Prostate gland (tissue), 2 donors: Measurements from ENCODE around the gene PALLD. TPM values are rescaled to one million over a fixed set of nuclear protein-coding genes. Genes with fewer than 3 reads are reported as not detected.

ENCODE experiments used
- DNase-seq: peaks from one replicate; pipeline ENCODE4 v3.0.0-alpha.2; 2019; ENCODE audit warnings: low spot score
- H3K27ac ChIP-seq, 2 donors: fragments of 200-600 bp; sonication (generic); 2 replicates each; pipeline ENCODE4 v1.5.1; 2017 to 2019
- H3K27me3 ChIP-seq: fragments of 200-600 bp; sonication (generic); replicated peaks from 2 replicates; pipeline ENCODE4 v1.5.1; 2019; ENCODE audit not compliant: insufficient read depth
- H3K36me3 ChIP-seq, 2 donors: fragments of 200-600 bp; sonication (generic); 1 replicate in 1 of 2; 2 replicates in 1 of 2; pipeline versions ENCODE4 v1.5.1 to v1.8.1; 2017 to 2019
- H3K4me1 ChIP-seq: fragments of 200-600 bp; sonication (generic); replicated peaks from 2 replicates; pipeline ENCODE4 v1.5.1; 2019
- H3K4me3 ChIP-seq, 2 donors: fragments of 200-600 bp; sonication (generic); 2 replicates each; pipeline ENCODE4 v1.5.1; 2017 to 2019
- H3K9me3 ChIP-seq: fragments of 200-600 bp; sonication (generic); 2 replicates; pipeline ENCODE4 v1.5.1; 2017
- POLR2A ChIP-seq: fragments of 450-650 bp; IDR thresholded peaks from one replicate; pipeline ENCODE4 v1.6.1; 2016; ENCODE audit warnings: antibody characterized with exemption, mild to moderate bottlenecking
- POLR2AphosphoS5 ChIP-seq: sonication (generic); formaldehyde crosslinking; IDR thresholded peaks from one replicate; pipeline ENCODE4 v1.6.1; 2017; ENCODE audit warnings: antibody characterized with exemption
- WGBS: methylation state at CpG from one replicate; pipeline ENCODE4 v1.1.5; 2018; 5-methylcytosine and 5-hydroxymethylcytosine counted together
- intact Hi-C: fragments of 100-400 bp; cut with DNase I; formaldehyde crosslinking; loops from one replicate; pipeline ENCODE4 v1.14.2; 2022
- total RNA-seq, 2 donors: library from RNA; depleted of rRNA; stranded (reverse); fragments of >200 nt; gene quantifications; one replicate each; pipeline ENCODE4 v1.1.0, GENCODE V29; 2016
- TF ChIP-seq, protein P1 (sequence below), 4 experiments: fragments of 200-600 bp in 2 of 4; fragments of 450-650 bp in 2 of 4; sonication (generic) in 2 of 4; IDR thresholded peaks; 1 replicate in 3 of 4; 2 replicates in 1 of 4; pipeline ENCODE4 v1.5.1; 2016 to 2019; ENCODE audit warnings: antibody characterized with exemption in 4 of 4, mild to moderate bottlenecking in 2 of 4, moderate library complexity in 2 of 4

PALLD gene
- total RNA-seq, 2 donors from 2014 or later, result 252 TPM

DNA sequence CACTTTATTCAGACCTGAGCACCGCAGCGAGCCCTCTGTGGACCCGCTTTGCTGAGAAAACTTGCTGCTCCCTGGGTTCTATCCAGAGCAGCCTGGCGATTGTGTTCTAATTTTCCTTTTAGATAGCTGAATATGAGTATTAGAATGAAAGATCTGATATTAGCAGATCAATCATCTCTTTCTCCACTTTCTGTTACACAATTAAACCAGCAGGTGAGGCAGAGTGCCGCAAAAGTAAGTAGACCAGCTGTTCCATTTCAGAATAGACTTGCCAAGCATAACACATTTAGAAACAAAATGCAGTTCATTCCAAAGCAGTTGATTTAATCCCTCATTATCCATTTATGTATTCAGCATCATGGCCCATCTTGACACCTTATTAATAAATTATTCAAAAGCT is 58.6 kb downstream of the PALLD start:
- no peak for TF ChIP-seq POLR2A
- TF ChIP-seq POLR2AphosphoS5, result no peak
- TF ChIP-seq, protein P1, sequence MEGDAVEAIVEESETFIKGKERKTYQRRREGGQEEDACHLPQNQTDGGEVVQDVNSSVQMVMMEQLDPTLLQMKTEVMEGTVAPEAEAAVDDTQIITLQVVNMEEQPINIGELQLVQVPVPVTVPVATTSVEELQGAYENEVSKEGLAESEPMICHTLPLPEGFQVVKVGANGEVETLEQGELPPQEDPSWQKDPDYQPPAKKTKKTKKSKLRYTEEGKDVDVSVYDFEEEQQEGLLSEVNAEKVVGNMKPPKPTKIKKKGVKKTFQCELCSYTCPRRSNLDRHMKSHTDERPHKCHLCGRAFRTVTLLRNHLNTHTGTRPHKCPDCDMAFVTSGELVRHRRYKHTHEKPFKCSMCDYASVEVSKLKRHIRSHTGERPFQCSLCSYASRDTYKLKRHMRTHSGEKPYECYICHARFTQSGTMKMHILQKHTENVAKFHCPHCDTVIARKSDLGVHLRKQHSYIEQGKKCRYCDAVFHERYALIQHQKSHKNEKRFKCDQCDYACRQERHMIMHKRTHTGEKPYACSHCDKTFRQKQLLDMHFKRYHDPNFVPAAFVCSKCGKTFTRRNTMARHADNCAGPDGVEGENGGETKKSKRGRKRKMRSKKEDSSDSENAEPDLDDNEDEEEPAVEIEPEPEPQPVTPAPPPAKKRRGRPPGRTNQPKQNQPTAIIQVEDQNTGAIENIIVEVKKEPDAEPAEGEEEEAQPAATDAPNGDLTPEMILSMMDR (IDR thresholded peaks at IDR 0.05), result no peak
- no peaks in the 10 kb centered on the region for H3K36me3 ChIP-seq
- H3K27me3 ChIP-seq, result no peaks in the 10 kb centered on the region
- H3K4me3 ChIP-seq, result no peak overlapping the region
- no peaks in the 10 kb centered on the region for H3K4me1 ChIP-seq
- no peaks in the 10 kb centered on the region for H3K9me3 ChIP-seq
- no peak for DNase-seq
- no peak overlapping the region for H3K27ac ChIP-seq
- intact Hi-C loops, result no loop called here
- whole genome bisulfite sequencing, result 92% methylated on average over 5 of the region's 5 CpGs

DNA sequence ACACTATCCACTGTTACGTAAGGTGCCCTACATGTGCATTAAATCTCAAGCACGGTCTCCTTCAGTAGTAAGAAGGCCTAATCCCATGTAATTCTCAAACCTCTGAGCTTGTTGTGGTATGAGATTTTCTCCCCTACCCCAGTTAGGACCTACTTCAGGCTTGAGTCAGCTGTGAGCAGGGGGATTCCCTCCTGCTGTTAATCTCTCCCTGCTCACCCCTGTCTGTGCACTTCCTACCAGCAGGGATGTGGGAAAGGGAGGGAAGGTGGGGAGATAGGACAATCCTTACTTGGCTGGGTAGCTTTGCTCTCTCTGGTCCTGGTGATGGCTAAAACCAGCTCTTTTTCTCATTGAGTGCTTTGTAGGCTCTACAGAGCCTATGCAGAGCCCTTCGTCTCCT is 60.8 kb downstream of the PALLD start:
- no peak overlapping the region for H3K4me3 ChIP-seq
- DNase-seq, result no peak
- no peaks in the 10 kb centered on the region for H3K27me3 ChIP-seq
- TF ChIP-seq POLR2A, result no peak
- TF ChIP-seq, protein P1 (IDR thresholded peaks at IDR 0.05), result no peak
- WGBS, result 99% methylated on average over 3 of the region's 3 CpGs
- no peak overlapping the region for H3K27ac ChIP-seq
- no peaks in the 10 kb centered on the region for H3K4me1 ChIP-seq
- no peaks in the 10 kb centered on the region for H3K9me3 ChIP-seq
- H3K36me3 ChIP-seq, result no peaks in the 10 kb centered on the region
- intact Hi-C loops, result no loop called here

DNA sequence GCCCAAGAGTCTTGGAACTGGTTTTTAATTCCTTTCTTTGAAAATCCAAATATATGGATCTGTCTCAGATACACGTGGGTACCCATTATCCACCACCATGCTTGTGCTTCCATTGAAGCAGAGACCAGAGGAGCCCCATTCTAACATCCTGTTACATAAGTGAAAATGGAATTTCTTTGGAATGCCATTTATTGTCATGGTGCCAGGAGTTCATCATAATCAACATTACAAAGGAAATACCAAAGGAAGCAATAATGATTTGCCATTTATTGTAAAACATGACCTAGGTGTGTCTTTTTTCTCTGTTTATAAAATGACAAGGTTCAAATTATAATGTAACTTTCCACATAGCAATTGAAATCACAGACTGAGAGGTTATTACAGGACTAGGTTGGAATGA is 61.7 kb downstream of the PALLD start:
- Histone ChIP-seq H3K27me3 (no peaks in the 10 kb centered on the region), H3K9me3 (no peaks in the 10 kb centered on the region), H3K36me3 (no peaks in the 10 kb centered on the region), H3K4me3 (no peak overlapping the region), H3K27ac (no peak overlapping the region), H3K4me1 (no peaks in the 10 kb centered on the region)
- intact Hi-C loops, result no loop called here
- TF ChIP-seq POLR2AphosphoS5, result no peak
- TF ChIP-seq, protein P1 (IDR thresholded peaks at IDR 0.05), result no peak
- TF ChIP-seq POLR2A, result no peak
- no peak for DNase-seq
- WGBS, result 94% methylated on average over 1 of the region's 1 CpG

DNA sequence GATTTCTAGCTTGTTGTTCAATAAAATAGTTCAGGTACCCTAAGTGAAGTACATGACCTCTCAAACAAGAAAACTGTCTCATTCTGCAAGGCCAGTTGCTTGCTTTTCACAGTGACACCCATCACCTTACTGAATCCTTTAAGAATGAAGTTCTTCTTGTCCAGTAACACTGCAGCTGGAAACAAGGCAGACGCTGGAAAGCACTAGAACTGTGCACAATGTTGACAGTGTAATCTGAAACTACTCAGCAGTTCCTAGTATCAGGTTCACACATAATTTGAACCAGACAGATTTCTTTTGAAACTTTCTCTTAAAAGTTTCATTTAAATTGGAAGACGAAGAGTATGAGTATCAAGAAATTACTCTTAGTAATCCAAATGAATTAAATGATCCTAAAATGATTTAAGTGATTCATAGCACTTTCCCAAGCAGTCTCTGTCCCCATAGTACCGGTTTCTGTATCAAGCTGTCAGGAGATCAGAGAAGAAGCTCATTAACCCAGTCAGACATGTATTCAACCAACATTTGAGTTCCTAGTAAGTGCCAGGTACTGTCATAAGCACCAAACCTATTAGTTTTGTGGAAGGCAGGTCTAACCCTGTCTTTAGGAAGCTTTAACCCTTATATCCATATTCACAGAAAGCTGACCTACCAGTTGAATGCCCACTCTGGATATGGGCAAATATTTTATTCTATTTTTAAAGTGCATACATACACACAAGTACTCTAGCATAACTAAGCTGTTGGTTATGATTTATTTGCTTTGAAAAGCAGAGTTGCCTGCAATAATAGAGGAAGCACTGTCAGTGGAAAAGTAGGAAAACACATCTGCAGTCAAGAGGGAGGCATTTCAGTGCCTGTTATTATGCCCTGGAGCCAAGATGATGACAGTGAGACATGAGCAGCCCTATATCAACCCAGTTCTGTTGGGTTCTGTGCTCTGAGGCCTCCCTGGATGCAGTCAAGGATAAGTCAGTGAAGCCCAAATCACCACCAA is 63.6 kb downstream of the PALLD start:
- TF ChIP-seq POLR2AphosphoS5, result peak; percentile 86
- TF ChIP-seq, protein P1 (IDR thresholded peaks at IDR 0.05), result no peak
- Histone ChIP-seq H3K27me3 (no peaks in the 10 kb centered on the region), H3K36me3 (no peaks in the 10 kb centered on the region), H3K4me3 (no peak overlapping the region), H3K27ac (peak overlapping the region; percentile 50 to 77), H3K9me3 (no peaks in the 10 kb centered on the region), H3K4me1 (no peaks in the 10 kb centered on the region)
- 8% methylated on average over 3 of the region's 3 CpGs for WGBS
- peak; percentile 60 for DNase-seq
- intact Hi-C loops, result no loop called here

DNA sequence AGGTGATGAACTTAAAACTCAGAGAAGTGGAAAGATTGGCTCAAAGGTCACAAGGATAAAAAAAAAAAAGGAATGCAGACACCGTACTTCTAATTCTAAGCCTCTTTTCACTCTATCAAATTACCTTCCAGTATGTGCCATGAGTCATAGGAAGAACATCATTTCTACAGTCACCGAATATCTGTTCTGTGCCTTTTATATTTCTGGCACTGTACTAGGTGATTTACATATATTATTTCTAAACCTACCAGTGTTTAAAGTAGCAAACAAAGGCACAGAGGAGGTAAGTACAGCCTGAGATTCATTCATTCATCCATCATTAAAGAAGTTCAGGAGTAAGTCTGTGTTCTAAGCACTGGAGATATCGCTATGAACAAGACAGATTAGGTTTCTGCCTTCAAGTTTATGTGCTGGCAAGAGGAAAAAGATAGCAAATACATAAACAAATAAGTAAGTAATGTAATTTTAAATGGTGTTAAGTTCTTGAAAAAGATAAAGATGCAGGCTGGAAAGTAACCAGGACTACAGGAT is 65.3 kb downstream of the PALLD start:
- Histone ChIP-seq H3K27me3 (no peaks in the 10 kb centered on the region), H3K27ac (no peak overlapping the region), H3K4me3 (no peak overlapping the region), H3K4me1 (no peaks in the 10 kb centered on the region), H3K36me3 (no peaks in the 10 kb centered on the region), H3K9me3 (no peaks in the 10 kb centered on the region)
- TF ChIP-seq POLR2A, result no peak
- TF ChIP-seq POLR2AphosphoS5, result no peak
- TF ChIP-seq, protein P1 (IDR thresholded peaks at IDR 0.05), result no peak
- no peak for DNase-seq
- intact Hi-C loops, result no loop called here
- WGBS, result 49% methylated on average over 3 of the region's 3 CpGs
